ENCODE data around the gene TMPRSS2. TPM values are rescaled to one million over a fixed set of nuclear protein-coding genes. Genes with fewer than 3 reads are reported as not detected.

Gene TMPRSS2
- total RNA-seq, 1 experiment from 2014 or later, result 71.0 TPM

DNA sequence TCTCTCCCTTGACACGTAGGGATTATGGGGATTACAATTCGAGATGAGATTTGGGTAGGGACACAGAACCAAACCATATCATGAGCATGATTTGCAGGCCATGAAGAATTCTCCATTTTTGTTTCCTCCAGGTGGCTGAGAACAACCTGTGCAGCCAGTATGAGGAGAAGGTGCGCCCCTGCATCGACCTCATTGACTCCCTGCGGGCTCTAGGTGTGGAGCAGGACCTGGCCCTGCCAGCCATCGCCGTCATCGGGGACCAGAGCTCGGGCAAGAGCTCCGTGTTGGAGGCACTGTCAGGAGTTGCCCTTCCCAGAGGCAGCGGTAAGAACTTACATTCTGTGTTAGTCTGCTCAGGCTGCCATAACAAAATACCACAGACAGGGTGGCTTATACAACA is 72.3 kb downstream of the TMPRSS2 start:
- CTCF ChIA-PET, result no interaction called here
- Mint-ChIP-seq H3K27ac (ENCODE audit: unreplicated experiment) (no peak overlapping the region), H3K27me3 (ENCODE audit: insufficient read depth, unreplicated experiment) (no peaks in the 10 kb centered on the region), H3K4me3 (ENCODE audit: unreplicated experiment) (no peak overlapping the region), H3K36me3 (ENCODE audit: insufficient read depth, unreplicated experiment) (no peaks in the 10 kb centered on the region), H3K4me1 (ENCODE audit: low read depth, unreplicated experiment) (no peaks in the 10 kb centered on the region), H3K9me3 (ENCODE audit: unreplicated experiment) (peaks cover 30% of the 10 kb centered on the region)
- no peaks in the 10 kb centered on the region for H3K36me3 ChIP-seq (ENCODE audit: control insufficient read depth, insufficient read depth, low read length)
- intact Hi-C loops (cut with micrococcal nuclease; ENCODE audit: unreplicated experiment), result no loop called here
- no peak overlapping the region for H3K4me3 ChIP-seq (ENCODE audit: low read depth, low read length)
- TF ChIP-seq, protein P1, sequence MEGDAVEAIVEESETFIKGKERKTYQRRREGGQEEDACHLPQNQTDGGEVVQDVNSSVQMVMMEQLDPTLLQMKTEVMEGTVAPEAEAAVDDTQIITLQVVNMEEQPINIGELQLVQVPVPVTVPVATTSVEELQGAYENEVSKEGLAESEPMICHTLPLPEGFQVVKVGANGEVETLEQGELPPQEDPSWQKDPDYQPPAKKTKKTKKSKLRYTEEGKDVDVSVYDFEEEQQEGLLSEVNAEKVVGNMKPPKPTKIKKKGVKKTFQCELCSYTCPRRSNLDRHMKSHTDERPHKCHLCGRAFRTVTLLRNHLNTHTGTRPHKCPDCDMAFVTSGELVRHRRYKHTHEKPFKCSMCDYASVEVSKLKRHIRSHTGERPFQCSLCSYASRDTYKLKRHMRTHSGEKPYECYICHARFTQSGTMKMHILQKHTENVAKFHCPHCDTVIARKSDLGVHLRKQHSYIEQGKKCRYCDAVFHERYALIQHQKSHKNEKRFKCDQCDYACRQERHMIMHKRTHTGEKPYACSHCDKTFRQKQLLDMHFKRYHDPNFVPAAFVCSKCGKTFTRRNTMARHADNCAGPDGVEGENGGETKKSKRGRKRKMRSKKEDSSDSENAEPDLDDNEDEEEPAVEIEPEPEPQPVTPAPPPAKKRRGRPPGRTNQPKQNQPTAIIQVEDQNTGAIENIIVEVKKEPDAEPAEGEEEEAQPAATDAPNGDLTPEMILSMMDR (IDR thresholded peaks at IDR 0.05; ENCODE audit: insufficient read depth in 1 of 2, low read depth in 1 of 2, low read length in 1 of 2, severe bottlenecking in 1 of 2, unreplicated experiment in 1 of 2), result no peak
- peaks cover 8% of the 10 kb centered on the region; the same call in 1 of the 2 replicates for H3K9me3 ChIP-seq
- BruUV-seq (replicated peaks), result no TSS peak
- POLR2A ChIA-PET, result no interaction called here
- no peaks in the 10 kb centered on the region for H3K27me3 ChIP-seq (replicated peaks; ENCODE audit: control insufficient read depth, insufficient read depth, low read length)
- no peaks in the 10 kb centered on the region for H3K4me1 ChIP-seq
- no peak for DNase-seq

DNA sequence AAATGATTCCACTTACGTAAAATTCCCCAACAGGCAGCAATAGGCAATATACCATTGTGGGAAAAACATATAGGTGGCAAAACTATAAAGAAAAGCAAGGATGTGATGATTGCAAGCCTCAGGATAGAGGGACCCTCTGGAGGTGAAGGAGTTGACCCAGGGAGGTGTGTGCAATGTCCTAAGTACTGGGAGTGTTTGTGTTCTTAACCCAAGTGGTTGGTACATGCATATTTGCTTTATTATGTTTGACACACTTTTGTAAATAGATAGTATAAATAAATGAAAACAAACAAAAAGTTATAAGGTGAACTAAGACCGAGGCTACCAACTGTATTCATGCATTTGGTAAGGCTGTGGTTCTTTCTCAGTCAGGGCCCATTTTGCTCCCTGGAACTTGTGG is 74.4 kb downstream of the TMPRSS2 start:
- TF ChIP-seq, protein P1 (IDR thresholded peaks at IDR 0.05; ENCODE audit: insufficient read depth in 1 of 2, low read depth in 1 of 2, low read length in 1 of 2, severe bottlenecking in 1 of 2, unreplicated experiment in 1 of 2), result no peak
- peaks cover 8% of the 10 kb centered on the region; the same call in 1 of the 2 replicates for H3K9me3 ChIP-seq
- no peaks in the 10 kb centered on the region for H3K4me1 ChIP-seq
- CTCF ChIA-PET, result no interaction called here
- Mint-ChIP-seq H3K4me3 (ENCODE audit: unreplicated experiment) (no peak overlapping the region), H3K36me3 (ENCODE audit: insufficient read depth, unreplicated experiment) (no peaks in the 10 kb centered on the region), H3K9me3 (ENCODE audit: unreplicated experiment) (peaks cover 30% of the 10 kb centered on the region), H3K27ac (ENCODE audit: unreplicated experiment) (no peak overlapping the region), H3K27me3 (ENCODE audit: insufficient read depth, unreplicated experiment) (no peaks in the 10 kb centered on the region), H3K4me1 (ENCODE audit: low read depth, unreplicated experiment) (no peaks in the 10 kb centered on the region)
- DNase-seq, result no peak
- POLR2A ChIA-PET, result no interaction called here
- no peaks in the 10 kb centered on the region for H3K36me3 ChIP-seq (ENCODE audit: control insufficient read depth, insufficient read depth, low read length)
- intact Hi-C loops (cut with micrococcal nuclease; ENCODE audit: unreplicated experiment), result no loop called here
- no peaks in the 10 kb centered on the region for H3K27me3 ChIP-seq (replicated peaks; ENCODE audit: control insufficient read depth, insufficient read depth, low read length)
- BruUV-seq (replicated peaks), result no TSS peak
- H3K4me3 ChIP-seq (ENCODE audit: low read depth, low read length), result no peak overlapping the region

DNA sequence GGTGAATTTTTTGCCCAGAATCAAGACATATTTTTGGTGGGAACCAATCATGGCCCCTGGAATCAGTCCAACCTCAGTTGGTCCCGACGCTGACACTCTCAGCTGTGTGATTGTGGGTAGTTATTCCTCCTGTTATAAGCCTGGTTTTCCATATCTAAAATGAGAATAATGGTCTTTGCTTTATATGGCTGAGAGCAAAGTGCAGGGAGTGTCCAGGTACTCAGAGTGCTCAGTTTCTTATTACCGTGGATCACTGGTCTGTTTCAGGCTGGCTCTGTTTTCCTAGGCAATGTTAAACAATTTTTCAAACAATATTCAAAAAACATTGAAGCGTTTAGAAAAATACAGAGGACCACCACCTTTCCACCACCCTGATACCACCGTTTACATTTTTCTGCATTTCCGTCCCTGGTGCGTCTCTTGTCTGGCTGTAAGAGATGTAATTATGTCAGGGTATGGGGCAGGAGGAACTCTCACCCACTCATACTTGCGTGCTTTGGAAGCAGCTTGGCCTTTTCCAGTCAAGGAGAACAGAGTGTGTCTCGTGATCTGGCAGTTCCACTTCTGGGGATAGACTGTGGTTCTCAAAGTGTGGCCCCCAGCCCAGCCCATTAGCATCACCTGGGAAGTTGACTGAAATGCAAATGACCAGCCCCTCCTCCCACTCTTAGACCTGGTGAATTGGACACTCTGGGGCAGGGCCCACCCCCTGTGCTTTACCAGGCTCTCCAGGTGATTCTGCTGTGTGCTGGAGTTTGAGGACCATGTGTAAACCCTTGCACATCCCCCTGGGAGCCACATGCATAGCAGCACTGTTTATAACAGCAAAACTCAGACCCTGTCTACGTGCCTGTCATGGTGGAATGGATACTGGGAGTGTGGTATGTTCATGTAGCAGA is 75.1 kb downstream of the TMPRSS2 start:
- peaks cover 30% of the 10 kb centered on the region for H3K9me3 Mint-ChIP-seq (ENCODE audit: unreplicated experiment)
- intact Hi-C loops (cut with micrococcal nuclease; ENCODE audit: unreplicated experiment), result no loop called here
- no peaks in the 10 kb centered on the region for H3K27me3 Mint-ChIP-seq (ENCODE audit: insufficient read depth, unreplicated experiment)
- H3K4me1 Mint-ChIP-seq (ENCODE audit: low read depth, unreplicated experiment), result no peaks in the 10 kb centered on the region
- ChIA-PET CTCF (no interaction called here), POLR2A (no interaction called here)
- no peak for DNase-seq
- no peak overlapping the region for H3K4me3 Mint-ChIP-seq (ENCODE audit: unreplicated experiment)
- no peak overlapping the region for H3K27ac Mint-ChIP-seq (ENCODE audit: unreplicated experiment)
- Histone ChIP-seq H3K27me3 (replicated peaks; ENCODE audit: control insufficient read depth, insufficient read depth, low read length) (no peaks in the 10 kb centered on the region), H3K36me3 (ENCODE audit: control insufficient read depth, insufficient read depth, low read length) (no peaks in the 10 kb centered on the region), H3K4me1 (no peaks in the 10 kb centered on the region), H3K4me3 (ENCODE audit: low read depth, low read length) (no peak overlapping the region), H3K9me3 (peaks cover 8% of the 10 kb centered on the region; the same call in 1 of the 2 replicates)
- H3K36me3 Mint-ChIP-seq (ENCODE audit: insufficient read depth, unreplicated experiment), result no peaks in the 10 kb centered on the region
- TF ChIP-seq, protein P1 (IDR thresholded peaks at IDR 0.05; ENCODE audit: insufficient read depth in 1 of 2, low read depth in 1 of 2, low read length in 1 of 2, severe bottlenecking in 1 of 2, unreplicated experiment in 1 of 2), result no peak
- BruUV-seq (replicated peaks), result no TSS peak

Data from Caco-2 (cell line).